Measurements from ENCODE around the gene KLHL40.

DNA sequence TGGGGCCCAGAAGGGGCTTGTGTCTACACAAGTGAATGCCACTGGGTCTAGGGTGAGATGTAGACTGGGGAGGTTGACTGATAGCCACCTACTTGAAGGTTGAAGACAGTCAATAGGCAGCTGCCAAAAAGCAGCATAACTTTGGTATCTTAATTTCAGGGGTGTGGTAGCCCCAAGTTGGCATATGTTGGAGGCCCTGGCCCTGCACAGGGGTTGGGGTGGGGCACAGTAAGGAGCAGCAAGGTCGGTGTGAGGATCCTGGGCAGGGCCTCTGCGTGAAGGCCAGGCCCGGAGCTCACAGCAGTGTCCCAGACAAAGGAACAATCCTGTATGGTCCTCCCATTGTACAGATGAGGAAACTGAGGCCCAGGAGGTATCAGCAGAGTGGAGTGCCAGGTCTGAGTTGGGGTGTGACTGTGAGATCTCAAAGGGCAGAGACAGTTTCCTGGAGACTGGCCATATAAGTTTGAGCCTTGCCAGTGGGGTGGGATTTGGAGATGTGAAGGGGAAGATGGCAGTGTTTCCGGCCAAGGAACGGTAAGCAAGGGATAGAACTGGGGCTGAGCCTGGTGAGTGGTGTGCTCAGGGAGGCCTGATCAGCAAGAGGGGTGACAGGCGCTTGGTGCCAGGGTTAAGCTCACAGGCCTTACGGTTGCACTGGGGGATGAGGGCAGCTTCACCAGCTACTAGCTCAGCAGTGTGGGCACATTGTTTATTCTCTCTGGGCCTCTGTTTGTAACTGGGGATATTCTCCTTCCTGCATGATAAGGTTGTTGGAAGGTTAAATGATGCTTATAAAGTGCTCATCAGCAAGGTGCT, 1.7 kb downstream of the KLHL40 start:
- TF ChIP-seq, protein P1, sequence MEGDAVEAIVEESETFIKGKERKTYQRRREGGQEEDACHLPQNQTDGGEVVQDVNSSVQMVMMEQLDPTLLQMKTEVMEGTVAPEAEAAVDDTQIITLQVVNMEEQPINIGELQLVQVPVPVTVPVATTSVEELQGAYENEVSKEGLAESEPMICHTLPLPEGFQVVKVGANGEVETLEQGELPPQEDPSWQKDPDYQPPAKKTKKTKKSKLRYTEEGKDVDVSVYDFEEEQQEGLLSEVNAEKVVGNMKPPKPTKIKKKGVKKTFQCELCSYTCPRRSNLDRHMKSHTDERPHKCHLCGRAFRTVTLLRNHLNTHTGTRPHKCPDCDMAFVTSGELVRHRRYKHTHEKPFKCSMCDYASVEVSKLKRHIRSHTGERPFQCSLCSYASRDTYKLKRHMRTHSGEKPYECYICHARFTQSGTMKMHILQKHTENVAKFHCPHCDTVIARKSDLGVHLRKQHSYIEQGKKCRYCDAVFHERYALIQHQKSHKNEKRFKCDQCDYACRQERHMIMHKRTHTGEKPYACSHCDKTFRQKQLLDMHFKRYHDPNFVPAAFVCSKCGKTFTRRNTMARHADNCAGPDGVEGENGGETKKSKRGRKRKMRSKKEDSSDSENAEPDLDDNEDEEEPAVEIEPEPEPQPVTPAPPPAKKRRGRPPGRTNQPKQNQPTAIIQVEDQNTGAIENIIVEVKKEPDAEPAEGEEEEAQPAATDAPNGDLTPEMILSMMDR (IDR thresholded peaks at IDR 0.05): no peak
- no peak for TF ChIP-seq EZH2 (IDR thresholded peaks at IDR 0.05; ENCODE audit: borderline replicate concordance, insufficient read depth, low read depth, low read length, poor library complexity, severe bottlenecking)

Data from B cell (primary cell).